GM18868 (cell line): Measurements from ENCODE around the gene KAT8.
A peak's percentile ranks its signal among the peaks of the same experiment; 100 is the strongest.
"Not testable (repeated sequence)": the region's sequence is repeated elsewhere in the genome, so short reads cannot be mapped to it uniquely, and the experiment has no call there.

Experiments used
- ATAC-seq: cut with Tn5 transposase; IDR thresholded peaks from one replicate; pipeline ENCODE4 v1.9.1; 2021; ENCODE audit warnings: mild to moderate bottlenecking, moderate library complexity; ENCODE audit not compliant: unreplicated experiment

Gene KAT8

DNA sequence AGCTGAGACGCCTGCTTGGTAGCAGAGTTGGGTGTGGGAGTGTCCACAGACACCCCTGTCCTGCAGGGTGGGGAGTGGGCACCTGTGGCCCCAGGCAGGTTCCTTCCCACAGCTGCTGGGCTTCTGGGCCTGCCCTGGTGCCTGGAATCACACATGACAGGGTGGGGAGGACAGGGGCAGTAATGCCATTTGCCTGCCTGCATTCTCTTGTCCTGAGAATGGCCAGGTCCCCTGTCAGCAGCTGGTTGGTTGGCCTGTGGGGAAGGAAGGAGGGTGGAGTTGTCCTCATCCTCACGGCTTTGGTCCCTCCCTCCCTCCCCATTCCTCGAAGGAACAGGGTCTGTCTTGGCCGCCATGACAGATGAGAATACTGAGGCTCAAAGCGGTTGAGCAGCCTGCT lies 33.9 kb upstream of the KAT8 start:
- no peak for ATAC-seq

DNA sequence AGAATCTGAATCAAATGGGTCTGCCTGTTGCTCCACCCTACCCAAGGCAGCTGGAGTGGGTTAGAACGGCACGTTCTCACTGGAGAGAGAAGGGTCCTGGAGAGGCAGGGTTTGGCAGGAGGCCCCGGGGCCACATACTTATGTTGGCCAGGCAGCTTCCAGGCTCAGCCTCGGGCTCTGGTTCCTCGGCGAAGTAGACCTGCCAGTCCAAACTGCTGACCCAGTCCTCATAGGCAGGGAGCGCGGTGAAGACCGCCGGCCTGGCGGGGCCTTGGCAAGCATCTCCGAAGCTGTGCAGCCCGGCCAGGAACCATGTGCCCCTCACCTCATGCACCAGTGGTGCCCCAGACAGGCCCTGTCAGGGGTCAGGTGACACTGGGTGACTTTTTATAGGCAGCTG lies 33.5 kb upstream of the KAT8 start:
- no peak for ATAC-seq

DNA sequence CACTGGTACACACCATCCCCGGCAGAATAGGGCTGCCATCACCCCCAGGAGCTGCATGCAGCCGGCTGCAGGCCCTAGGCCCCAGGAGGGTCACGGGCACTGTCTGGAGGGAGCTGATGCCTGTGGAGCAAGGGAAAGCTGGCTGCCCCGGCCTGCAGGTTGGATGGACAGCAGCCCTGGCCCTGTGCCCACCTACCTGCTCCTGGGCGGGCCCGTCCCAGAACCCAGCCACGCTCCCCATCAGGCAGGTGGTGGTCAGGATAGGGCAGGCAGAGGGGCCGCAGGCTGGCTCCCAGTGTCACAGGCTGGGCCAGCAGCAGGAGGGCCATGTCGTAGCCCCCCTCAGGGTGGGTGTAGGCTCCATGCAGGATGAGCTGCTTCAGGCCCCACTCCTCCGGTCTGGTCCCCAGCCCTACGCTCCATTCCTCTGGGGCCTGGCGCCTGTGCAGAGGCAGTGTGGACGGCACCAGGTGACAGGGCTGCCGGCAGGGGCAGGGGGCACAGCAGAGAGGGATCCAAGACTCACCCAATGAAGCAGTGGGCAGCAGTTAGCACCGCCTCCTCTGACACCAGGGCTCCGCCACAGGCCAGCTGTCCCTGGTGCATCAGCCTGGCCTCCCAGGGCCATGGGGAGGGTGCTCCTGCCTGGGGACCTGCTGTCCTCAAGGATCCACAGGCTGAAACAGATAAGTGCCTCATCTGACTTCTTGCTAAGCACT lies 32.7 kb upstream of the KAT8 start:
- ATAC-seq: no peak

DNA sequence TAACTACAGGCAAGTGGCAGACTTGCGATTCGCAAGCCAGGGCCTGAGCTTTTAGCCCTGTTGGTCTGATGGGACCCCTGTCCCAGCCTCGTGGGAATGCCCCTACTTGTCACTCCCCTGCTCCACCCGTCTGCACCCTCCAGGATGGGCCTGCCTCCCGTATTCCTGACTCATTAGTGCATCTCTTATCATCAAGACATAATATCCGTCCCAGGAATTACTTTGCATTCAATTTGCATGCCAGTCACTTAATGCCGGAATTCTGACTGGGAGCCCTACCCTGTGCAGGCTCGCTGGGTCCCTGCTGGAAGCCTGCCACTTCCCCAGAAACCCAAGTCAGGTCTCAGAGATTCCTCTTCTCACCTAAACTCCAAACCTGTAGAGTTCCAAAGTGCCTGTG lies 32.1 kb upstream of the KAT8 start:
- no peak for ATAC-seq

DNA sequence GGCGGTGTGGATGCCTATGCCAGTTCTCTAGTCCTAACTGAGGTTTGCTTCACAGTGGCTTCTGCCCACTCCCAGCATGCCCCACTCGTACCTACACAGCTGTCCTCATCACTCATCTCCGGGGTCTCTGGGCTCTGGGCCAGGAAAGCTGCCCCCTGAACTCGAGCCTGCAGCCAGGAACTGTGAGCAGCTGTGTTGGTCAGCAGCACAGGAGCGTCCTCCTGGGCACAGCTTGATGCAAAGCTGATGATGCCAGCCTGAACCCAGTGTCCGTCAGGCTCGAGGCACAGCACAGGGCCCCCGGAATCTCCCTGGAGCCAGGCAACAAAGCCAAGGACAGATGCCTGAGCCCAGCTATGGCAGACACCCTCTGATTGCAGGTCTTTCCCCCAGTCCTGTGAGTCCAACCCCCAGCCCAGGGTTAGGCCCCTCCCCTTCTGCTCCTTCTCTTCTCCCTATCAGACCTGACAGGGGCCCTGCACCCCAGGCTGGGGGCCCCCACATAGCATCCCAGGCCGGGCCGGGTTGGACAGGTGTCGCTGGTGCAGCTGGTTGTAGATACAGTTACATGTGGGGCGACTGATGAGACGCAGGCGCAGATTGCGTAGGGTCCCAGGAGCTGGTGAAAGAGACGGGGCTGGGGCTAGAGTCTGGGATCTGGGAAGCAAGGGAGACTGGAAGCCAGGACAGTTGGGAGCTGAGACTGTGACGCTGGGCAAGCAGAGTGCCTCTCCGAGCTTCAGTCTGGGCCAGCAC lies 31.4 kb upstream of the KAT8 start:
- ATAC-seq: no peak

DNA sequence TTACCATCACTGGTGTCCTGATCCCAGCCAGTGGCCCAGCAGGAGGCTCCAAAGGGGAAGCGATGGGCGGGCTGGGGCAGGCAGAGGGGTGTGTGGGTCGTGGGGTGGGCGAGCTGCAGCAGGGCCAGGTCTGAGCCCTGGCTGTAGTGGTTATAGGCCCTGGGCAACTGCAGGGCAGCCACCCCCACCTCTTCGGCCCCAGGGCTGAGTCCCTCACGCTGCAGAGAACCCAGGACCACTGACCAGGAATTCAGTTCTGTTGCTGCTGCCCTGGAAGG lies 30.9 kb upstream of the KAT8 start:
- ATAC-seq: no peak

DNA sequence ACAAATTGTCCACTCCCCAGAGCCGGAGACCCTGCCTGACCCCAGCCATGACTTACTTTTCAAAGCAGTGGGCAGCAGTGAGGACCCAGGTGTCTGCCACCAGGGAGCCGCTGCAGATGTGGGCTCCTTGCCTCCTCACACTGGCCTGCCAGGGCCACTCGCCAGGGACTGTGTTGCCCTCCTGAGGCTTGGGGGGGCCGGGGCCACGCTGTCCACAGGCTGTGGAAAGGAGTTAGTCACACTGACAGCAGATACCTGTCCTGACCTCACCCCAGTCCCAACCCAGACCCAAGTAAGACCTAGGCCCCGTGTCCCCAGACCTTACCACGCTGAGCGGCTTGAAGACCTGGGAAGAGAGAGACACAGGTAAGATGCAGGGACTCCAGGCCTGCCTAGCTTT lies 30.0 kb upstream of the KAT8 start:
- no peak for ATAC-seq

DNA sequence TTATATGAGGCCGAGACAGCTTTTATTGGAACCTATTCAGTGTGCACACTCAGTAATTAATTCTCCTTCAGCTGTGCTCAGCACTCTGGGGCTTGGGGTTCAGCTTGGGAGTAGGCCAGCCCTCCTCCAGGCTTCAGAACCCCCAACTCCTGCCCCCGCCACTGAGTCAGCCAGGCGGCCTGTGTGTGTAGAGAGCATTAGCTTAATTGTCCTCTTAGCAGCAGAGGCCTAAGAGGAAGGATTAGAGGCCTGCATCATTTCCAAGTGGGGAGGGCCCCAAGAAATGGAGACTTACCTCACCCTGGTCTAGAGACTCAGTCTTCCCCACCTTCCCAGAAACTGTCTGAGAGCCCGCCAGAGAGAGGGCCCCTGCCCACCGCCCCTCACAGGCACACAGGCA lies 29.5 kb upstream of the KAT8 start:
- no peak for ATAC-seq

DNA sequence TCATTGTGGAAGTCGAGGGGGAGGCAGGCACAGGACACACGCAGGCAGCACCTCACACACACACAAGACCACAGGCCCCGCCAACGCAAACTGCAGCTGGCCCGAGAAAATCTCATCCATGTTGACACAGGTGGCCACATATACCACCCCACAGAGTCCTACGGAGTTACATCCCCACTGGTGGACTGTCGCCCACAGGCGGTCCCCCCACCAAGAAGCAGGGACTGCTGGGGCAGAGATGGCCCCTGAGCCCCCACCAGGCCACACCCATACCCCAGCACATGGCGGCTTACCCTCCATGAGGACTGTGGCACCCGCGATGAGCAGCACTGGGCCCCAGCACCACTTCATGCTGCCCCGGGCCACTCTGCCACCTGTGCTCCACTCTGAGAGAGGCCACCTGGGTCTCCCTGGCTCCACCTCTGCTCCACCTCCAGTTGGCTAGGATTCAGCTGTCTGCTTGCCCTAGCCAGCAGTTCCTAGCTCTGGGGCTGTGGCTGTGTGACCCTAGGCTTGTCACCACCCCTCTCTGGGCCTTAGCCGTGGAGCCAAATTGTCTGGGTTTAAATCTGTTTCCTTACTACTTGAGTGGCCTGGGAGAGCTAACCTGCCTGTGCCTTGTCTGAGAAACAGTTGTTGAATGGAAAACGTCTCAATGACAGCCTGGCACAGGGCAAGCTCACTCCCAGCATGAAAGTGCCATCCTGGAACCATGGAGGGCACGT lies 28.8 kb upstream of the KAT8 start, which contains the start of gene PRSS53:
Gene PRSS53, minus strand, starts transcription at position 485 of the 725 bp plus-strand sequence. Its CDS starts 134 bp downstream, at position 351.
- ATAC-seq: no peak

DNA sequence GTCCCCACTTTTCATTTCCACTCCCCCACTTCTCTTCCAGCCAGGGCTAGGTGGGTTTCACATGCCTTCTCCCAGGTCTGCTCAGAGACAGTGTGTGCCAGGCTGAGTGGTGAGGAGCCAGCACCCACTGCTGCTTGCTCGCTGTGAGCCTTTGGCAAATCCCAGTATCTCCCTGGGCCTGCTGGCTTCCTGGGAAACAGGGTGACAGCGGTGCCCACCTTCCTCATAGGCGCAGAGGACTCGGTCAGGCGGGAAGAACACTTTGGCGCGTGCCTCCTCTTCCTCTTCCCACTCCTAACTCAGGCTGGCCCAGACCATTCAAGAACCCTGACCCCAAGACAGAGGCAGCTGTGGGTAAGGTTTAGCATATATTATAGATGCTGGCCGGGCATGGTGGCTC lies 28.3 kb upstream of the KAT8 start:
- ATAC-seq: no peak

DNA sequence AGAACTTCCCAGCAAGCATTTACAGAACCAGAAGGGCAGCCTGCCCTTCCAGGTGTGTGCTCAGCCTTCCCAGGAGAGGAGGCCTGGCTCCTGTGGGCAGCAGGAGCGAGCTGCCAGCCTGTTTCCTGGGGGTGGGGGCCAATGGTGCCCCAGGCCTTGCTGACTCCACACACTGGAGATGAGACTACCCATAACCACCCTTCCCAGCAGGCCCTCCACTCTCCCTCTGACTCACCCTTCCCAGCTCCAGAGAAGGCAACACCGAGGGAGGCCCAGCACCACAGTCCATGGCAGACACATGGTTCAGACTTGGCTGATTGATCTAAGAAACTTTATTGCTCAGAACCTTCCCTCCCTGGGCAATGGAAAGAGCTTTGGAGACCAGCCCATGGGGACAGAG lies 26.9 kb upstream of the KAT8 start:
- ATAC-seq: no peak

DNA sequence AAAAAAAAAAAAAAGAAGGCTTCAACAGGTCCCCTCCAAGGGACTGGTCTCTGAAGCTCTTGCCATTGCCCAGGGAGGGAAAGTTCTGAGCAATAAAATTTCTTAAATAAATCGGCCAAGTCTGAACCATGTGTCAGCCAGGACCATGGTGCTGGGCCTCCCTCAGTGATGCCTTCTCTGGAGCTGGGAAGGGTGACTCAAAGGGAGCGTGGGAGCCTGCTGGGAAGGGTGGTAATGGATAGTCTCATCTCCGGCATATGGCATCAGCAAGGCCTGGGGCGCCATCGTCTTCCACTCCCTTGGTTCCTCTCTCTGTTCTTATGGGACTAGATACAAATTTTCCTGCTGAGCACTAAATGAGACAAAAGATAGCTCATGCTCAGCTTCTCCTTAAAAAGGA lies 25.1 kb upstream of the KAT8 start:
- no peak for ATAC-seq

DNA sequence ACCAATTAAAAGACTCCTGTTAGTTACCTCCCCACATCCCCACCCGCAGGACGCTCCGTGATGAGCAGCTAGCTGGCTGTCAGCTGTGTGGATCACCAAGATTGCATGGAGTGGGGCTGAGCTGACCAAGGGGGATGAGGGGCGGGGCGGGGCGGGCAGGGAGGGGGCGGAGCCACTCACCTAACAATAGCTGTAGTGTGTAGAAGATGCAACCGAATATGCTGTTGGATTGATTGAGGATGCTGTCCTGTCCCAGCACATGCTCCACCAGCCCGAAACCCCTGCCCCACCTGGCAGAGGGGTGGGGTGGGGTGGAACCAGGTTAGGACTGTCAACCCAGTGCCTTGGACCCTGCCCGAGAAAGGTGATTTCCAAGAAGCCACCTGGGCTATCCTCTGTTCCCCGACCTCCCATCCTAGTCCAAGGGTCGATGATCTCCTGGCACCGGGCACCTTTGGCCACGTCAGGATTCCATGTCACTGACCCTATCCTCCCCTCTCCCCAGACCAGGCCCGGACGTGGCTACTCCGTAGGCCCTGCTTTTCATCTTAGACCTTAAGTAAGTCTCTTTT lies 24.2 kb upstream of the KAT8 start:
- no peak for ATAC-seq

DNA sequence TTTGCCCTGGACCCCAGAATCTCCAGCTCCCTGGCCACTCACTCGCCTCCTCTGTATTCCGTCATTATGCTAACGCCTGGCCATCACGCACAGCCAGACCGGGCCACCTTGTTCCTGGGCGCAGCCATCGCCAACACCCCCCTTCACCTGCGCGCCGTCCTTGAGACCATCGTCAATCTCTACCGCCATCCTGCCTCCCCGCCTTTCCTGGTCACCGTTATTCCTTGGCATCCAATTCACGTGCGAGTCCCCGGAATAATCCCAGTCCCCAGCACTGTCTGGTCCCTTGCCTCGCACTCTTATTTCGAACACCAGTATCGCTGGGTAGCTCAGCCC lies 23.4 kb upstream of the KAT8 start:
- no peak for ATAC-seq

DNA sequence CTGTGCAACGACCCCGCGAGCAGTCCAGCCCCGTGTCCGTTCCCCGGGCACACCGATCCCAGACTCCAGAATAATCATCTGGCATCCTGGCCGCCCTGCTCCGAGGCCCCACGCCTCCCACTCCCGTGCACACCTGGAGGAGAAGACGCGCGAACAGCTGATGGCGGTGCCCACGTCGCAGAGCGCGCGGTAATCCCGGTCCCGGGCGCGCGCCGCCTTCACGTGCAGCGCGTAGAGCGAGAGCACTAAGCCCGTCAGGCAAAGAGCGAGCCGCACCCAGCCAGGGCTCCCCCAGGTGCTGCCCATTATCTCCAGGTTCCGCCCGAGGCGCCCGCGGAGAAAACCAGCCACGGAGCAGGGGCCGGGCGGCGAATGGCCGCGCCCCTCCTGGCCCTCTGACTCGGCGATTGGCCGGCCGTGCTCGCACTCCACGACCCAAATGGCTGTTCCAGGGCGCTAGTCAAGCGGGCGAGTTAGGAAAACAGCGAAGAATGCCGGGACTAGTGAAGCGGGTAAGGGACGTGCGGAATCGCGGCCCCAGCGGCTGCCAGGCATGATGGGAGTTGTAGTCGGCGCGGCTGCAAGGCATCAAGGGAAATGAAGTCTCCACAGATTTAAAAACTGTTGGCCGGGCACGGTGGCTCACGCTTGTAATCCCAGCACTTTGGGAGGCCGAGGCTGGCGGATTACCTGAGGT lies 22.9 kb upstream of the KAT8 start, which contains the start of gene VKORC1:
Gene VKORC1, minus strand, starts transcription at position 374 of the 697 bp plus-strand sequence. Its CDS starts 68 bp downstream, at position 306.
- ATAC-seq: peak; percentile 85

DNA sequence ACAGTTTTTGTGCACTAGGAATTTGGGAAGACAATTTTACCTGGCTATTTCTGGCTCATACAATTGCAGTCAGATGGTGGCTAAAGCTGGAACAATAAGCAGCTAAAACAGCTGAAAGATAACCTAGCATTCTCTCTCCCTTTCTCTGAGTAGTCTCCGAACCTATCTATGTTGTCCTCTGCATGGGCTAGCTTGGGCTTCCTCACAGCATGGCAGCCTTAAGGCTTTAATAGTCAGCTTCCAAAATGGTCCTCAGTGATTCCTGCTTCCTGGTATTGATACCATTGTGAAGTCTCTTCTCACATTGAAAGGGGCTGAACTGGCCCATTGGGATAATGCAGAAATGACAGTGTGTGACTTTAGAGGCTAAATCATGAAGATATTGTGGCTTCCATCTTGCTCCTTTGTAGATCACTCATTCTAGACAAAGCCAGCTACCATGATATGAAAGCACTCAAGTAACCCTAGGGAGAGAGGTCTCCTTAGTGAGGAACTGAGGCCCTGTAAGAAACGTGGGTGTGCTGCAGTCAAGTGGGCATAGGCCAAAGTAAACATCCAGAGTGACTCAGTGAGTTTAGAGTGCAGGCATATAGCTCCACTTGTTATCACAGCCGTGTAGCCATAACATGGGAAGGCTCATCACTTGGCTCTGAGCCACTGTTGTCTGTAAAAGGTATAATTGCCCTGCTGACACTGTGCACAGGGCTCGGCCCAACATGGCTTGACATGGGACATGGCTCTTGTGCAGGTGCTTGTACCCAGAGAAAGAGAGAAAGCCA lies 17.4 kb upstream of the KAT8 start:
- ATAC-seq: no peak

DNA sequence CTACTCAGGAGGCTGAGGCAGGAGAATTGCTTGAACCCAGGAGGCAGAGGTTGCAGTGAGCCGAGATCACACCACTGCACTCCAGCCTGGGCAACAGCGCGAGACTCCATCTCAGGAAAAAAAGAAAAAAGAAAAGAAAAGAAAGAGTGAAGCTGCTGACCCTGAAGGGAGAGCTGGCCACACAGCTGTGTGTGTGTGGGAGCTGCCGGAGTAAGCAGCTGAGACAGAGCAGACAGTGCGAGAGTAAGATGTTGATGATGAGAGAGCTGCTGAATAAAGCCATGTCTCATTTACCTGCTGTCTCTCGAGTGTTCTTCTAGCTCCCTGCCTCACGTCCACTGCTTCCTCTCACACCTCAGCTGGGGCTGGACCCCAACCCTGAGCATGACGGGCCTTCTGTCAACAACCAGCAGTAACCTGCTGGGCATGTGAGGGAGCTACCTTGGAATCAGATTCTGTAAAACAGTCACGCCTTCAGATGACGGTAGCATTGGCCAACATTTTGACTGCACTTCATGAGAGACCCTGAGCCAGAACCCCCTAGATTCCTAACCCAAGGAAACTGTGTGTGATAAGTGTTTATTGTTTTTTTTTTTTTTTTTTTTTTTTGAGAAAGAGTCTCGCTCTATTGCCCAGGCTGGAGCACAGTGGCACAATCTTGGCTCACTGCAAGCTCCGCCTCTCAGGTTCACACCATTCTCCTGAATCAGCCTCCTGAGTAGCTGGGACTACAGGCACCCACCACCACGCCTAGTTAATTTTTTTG lies 16.4 kb upstream of the KAT8 start:
- not testable (repeated sequence) for ATAC-seq

DNA sequence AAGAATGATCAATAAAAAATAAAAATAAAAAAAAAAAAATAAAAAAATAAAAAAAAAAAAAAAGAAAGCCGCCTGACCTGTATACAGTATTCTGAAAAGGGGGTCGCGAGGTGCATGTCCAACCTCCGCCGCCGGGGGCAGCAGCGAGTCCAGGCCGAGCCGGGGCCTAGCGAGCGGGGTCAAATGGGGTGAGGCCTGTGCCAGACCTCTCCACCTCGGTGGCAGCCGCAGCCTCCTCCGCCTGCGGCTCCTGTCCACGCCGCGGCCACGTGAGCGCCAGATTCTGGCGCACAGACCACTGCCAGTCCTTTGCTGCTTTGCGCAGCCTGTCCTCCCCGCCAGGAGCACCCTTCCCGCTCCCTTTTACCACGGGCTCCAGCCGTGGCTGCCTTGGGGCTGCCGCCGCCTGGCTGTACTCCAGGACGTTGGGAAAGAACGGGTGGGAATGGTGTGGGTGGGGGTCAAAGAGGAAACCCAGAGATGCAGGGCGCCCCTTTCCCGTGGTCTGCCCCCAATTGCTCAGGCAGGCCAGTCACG lies 11.7 kb upstream of the KAT8 start:
- ATAC-seq: peak; percentile 52
